OCI-LY1 (cell line): ENCODE measurements around the gene RPS6KA6.

Source experiments
- H2AFZ ChIP-seq: fragments of 200-600 bp; sonication (generic), shearing (Covaris generic); 2 replicates; pipeline ENCODE4 v1.6.0; 2014; ENCODE audit warnings: antibody characterized with exemption, mild to moderate bottlenecking, low read length
- H3F3A ChIP-seq: fragments of 200-600 bp; sonication (generic), shearing (Covaris generic); 2 replicates; pipeline ENCODE4 v1.6.0; 2014; ENCODE audit warnings: mild to moderate bottlenecking, antibody characterized with exemption, low read length, moderate library complexity; ENCODE audit not compliant: insufficient read depth
- H3K27ac ChIP-seq: fragments of 200-600 bp; sonication (generic); 2 replicates; pipeline ENCODE4 v1.5.1; 2014; ENCODE audit warnings: low read length, mixed run types, mild to moderate bottlenecking, low read depth; ENCODE audit not compliant: poor library complexity, severe bottlenecking
- H3K27me3 ChIP-seq: fragments of 200-600 bp; sonication (generic); 2 replicates; pipeline ENCODE4 v1.6.0; 2014; ENCODE audit warnings: antibody characterized with exemption, mild to moderate bottlenecking, low read length, moderate library complexity; ENCODE audit not compliant: insufficient read depth
- H3K36me3 ChIP-seq: fragments of 200-600 bp; sonication (generic); 2 replicates; pipeline ENCODE4 v1.6.1; 2014; ENCODE audit warnings: mild to moderate bottlenecking, antibody characterized with exemption, low read length, moderate library complexity, mixed read lengths; ENCODE audit not compliant: insufficient read depth
- H3K4me1 ChIP-seq: fragments of 200-600 bp; sonication (generic); 2 replicates; pipeline ENCODE4 v1.5.1; 2014; ENCODE audit warnings: mild to moderate bottlenecking, low read length, moderate library complexity; ENCODE audit not compliant: insufficient read depth, severe bottlenecking
- H3K4me2 ChIP-seq: fragments of 200-600 bp; sonication (generic), shearing (Covaris generic); 2 replicates; pipeline ENCODE4 v1.6.1; 2014; ENCODE audit warnings: low read length
- H3K4me3 ChIP-seq: fragments of 200-600 bp; sonication (generic); 2 replicates; pipeline ENCODE4 v1.5.1; 2014; ENCODE audit warnings: low read length, low read depth, mild to moderate bottlenecking, mixed read lengths; ENCODE audit not compliant: poor library complexity, severe bottlenecking
- H3K79me2 ChIP-seq: fragments of 200-600 bp; shearing (Covaris generic); 2 replicates; pipeline ENCODE4 v1.6.1; 2016; ENCODE audit warnings: mixed run types, low read length, mixed read lengths; ENCODE audit not compliant: insufficient read depth
- H3K9ac ChIP-seq: fragments of 200-600 bp; sonication (generic), shearing (Covaris generic); 2 replicates; pipeline ENCODE4 v1.6.1; 2014; ENCODE audit warnings: mild to moderate bottlenecking, low read length, mixed read lengths
- H3K9me2 ChIP-seq: fragments of 200-600 bp; sonication (generic), shearing (Covaris generic); 2 replicates; pipeline ENCODE4 v1.6.1; 2014; ENCODE audit warnings: low read depth, mild to moderate bottlenecking, low read length, mixed read lengths
- H3K9me3 ChIP-seq: fragments of 200-600 bp; shearing (Covaris generic); 2 replicates; pipeline ENCODE4 v1.6.1; 2014; ENCODE audit warnings: low read length, mixed read lengths
- H4K20me1 ChIP-seq: fragments of 200-600 bp; sonication (generic), shearing (Covaris generic); 2 replicates; pipeline ENCODE4 v1.6.0; 2016; ENCODE audit warnings: mild to moderate bottlenecking, low read length; ENCODE audit not compliant: insufficient read depth
- EZH2 ChIP-seq: fragments of 200-600 bp; sonication (generic), shearing (Covaris generic); IDR thresholded peaks from 2 replicates; pipeline ENCODE4 v1.8.0; 2017; ENCODE audit warnings: borderline replicate concordance, mixed run types, mild to moderate bottlenecking, antibody characterized with exemption, low read length, moderate library complexity, mixed read lengths
- TF ChIP-seq, protein P1 (sequence below): fragments of 200-600 bp; sonication (generic), shearing (Covaris generic); IDR thresholded peaks from 2 replicates; pipeline ENCODE4 v1.5.1; 2017; ENCODE audit warnings: mild to moderate bottlenecking, antibody characterized with exemption, low read length, moderate library complexity, mixed read lengths

Gene RPS6KA6

DNA sequence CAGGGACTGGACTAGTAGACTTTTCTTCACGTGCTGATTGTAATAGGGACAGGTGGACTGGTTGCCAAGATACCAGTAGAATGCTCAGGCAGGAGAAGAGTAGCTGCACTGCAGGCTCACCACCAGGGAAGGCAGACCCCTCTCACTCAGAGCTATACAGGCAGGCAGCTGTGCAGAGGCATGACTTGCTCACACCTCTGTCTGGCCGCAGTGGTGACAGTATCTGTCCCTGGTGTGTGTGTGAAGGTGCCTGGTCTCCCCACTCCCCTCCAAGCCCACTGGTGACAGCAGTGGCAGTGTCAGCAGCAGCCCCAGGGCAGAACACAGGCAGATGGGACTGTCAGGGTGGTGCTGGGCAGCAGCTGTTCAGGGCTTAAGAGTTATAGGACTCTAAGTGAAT lies 140.7 kb downstream of the RPS6KA6 start:
- no peaks in the 10 kb centered on the region for H3K9me3 ChIP-seq
- H3K27me3 ChIP-seq, result no peaks in the 10 kb centered on the region
- no peak overlapping the region for H2AFZ ChIP-seq

DNA sequence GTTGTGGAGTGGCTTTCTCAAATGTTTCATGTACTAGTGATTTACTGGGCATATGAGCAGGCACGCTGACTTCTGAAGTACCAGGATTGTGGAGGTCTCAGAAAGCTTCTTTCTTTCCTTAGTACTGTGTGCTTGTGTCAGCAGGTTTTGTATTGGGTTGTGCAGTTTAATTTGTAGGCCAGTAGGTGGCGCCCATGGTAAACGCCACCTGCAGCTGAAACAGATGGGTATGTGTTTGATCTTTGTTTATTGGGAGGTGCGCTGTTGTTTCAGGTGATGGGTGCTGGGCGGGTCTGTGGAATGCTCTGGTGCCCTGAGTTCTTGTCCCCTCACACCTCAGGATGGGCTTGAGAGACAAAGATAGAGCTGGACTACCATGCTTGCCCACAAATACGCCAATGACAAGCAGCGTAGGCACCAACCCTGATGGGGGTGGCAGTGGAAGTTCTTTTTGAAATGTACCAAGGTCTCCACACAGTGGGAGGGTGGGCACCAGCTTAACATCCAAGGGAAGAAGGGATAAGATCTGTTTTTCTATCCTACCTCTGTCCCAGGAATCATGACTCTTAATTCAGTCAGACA lies 141.5 kb downstream of the RPS6KA6 start:
- Histone ChIP-seq H2AFZ (no peak overlapping the region), H3K4me3 (no peak overlapping the region), H4K20me1 (no peaks in the 10 kb centered on the region), H3K79me2 (no peaks in the 10 kb centered on the region), H3F3A (no peaks in the 10 kb centered on the region), H3K27me3 (no peaks in the 10 kb centered on the region), H3K27ac (no peak overlapping the region), H3K36me3 (no peaks in the 10 kb centered on the region), H3K9me3 (no peaks in the 10 kb centered on the region), H3K4me2 (no peak overlapping the region), H3K9ac (no peak overlapping the region), H3K9me2 (no peaks in the 10 kb centered on the region), H3K4me1 (no peaks in the 10 kb centered on the region)
- TF ChIP-seq, protein P1, sequence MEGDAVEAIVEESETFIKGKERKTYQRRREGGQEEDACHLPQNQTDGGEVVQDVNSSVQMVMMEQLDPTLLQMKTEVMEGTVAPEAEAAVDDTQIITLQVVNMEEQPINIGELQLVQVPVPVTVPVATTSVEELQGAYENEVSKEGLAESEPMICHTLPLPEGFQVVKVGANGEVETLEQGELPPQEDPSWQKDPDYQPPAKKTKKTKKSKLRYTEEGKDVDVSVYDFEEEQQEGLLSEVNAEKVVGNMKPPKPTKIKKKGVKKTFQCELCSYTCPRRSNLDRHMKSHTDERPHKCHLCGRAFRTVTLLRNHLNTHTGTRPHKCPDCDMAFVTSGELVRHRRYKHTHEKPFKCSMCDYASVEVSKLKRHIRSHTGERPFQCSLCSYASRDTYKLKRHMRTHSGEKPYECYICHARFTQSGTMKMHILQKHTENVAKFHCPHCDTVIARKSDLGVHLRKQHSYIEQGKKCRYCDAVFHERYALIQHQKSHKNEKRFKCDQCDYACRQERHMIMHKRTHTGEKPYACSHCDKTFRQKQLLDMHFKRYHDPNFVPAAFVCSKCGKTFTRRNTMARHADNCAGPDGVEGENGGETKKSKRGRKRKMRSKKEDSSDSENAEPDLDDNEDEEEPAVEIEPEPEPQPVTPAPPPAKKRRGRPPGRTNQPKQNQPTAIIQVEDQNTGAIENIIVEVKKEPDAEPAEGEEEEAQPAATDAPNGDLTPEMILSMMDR, result peak; percentile 53
- TF ChIP-seq EZH2, result no peak

More for the DNA sequence above, 140.7 kb downstream of the RPS6KA6 start:
- Histone ChIP-seq H3K4me3 (no peak overlapping the region), H3K36me3 (no peaks in the 10 kb centered on the region), H3K4me1 (no peaks in the 10 kb centered on the region), H3K4me2 (no peak overlapping the region), H3K79me2 (no peaks in the 10 kb centered on the region), H3F3A (no peaks in the 10 kb centered on the region), H3K9me2 (no peaks in the 10 kb centered on the region), H3K27ac (no peak overlapping the region), H3K9ac (no peak overlapping the region), H4K20me1 (no peaks in the 10 kb centered on the region)
- TF ChIP-seq, protein P1, result no peak
- TF ChIP-seq EZH2, result no peak

DNA sequence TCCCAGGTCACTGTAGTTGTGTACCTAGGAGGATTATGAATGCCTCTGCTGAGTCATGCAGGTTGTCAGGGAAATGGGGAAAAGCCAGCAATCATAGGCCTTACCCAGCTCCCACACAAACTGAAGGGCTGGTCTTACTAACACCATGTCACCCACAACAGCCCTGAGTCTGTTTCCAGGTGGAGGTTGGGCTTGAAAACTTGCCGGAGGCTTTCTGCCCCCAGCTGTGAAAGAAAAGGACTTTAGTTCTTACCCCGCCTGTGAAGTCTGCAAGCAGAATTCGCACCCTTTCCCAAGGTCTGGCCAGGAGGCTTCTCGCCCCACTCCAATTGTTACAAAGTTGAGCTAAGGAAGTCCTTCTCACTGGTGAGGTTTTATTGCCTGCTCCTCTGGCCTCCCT lies 143.9 kb downstream of the RPS6KA6 start:
- TF ChIP-seq, protein P1, result no peak
- no peak for TF ChIP-seq EZH2
- H2AFZ ChIP-seq, result no peak overlapping the region
- H3K9me3 ChIP-seq, result no peaks in the 10 kb centered on the region

More for the DNA sequence above, 143.9 kb downstream of the RPS6KA6 start:
- Histone ChIP-seq H3K27ac (no peak overlapping the region), H3K9me2 (no peaks in the 10 kb centered on the region), H3K79me2 (no peaks in the 10 kb centered on the region), H3F3A (no peaks in the 10 kb centered on the region), H4K20me1 (no peaks in the 10 kb centered on the region), H3K27me3 (no peaks in the 10 kb centered on the region), H3K4me2 (no peak overlapping the region), H3K9ac (no peak overlapping the region), H3K4me3 (no peak overlapping the region), H3K4me1 (no peaks in the 10 kb centered on the region), H3K36me3 (no peaks in the 10 kb centered on the region)
